ENCODE data around the gene MYL3.

The MYL3 gene

GRCh38 chr3:46907271-46907670 is 44.0 kb upstream of the MYL3 start:
- DNase-seq (ENCODE audit: low read depth in 1 of 2, low spot score in 1 of 2): no peak
- TF ChIP-seq REST (IDR thresholded peaks at IDR 0.05; ENCODE audit: insufficient replicate concordance, low read depth): no peak
- H3K27ac ChIP-seq (replicated peaks): no peak overlapping the region
- no peak overlapping the region for H3K4me3 ChIP-seq (replicated peaks; ENCODE audit: insufficient read depth, low read length)
- H3K27me3 ChIP-seq (ENCODE audit: insufficient read depth, poor library complexity, severe bottlenecking): no peaks in the 10 kb centered on the region

GRCh38 chr3:46906471-46907058 is 43.3 kb upstream of the MYL3 start:
- no peak for DNase-seq (ENCODE audit: low read depth in 1 of 2, low spot score in 1 of 2)
- H3K4me3 ChIP-seq (replicated peaks; ENCODE audit: insufficient read depth, low read length): no peak overlapping the region
- no peaks in the 10 kb centered on the region for H3K27me3 ChIP-seq (ENCODE audit: insufficient read depth, poor library complexity, severe bottlenecking)
- TF ChIP-seq CTCF (IDR thresholded peaks at IDR 0.05; ENCODE audit: insufficient read depth, low read length) (no peak), POLR2AphosphoS5 (IDR thresholded peaks at IDR 0.05; ENCODE audit: low read depth) (no peak), SPI1 (IDR thresholded peaks at IDR 0.05; ENCODE audit: borderline replicate concordance, low read depth) (no peak), GABPA (IDR thresholded peaks at IDR 0.05; ENCODE audit: low read depth) (no peak), REST (IDR thresholded peaks at IDR 0.05; ENCODE audit: insufficient replicate concordance, low read depth) (no peak)
- H3K27ac ChIP-seq (replicated peaks): no peak overlapping the region

GRCh38 chr3:46905661-46906451 is 42.6 kb upstream of the MYL3 start:
- H3K4me3 ChIP-seq (replicated peaks; ENCODE audit: insufficient read depth, low read length): no peak overlapping the region
- DNase-seq (ENCODE audit: low read depth in 1 of 2, low spot score in 1 of 2): no peak

More at GRCh38 chr3:46905661-46906451, 42.6 kb upstream of the MYL3 start:
- no peaks in the 10 kb centered on the region for H3K27me3 ChIP-seq (ENCODE audit: insufficient read depth, poor library complexity, severe bottlenecking)
- TF ChIP-seq REST (IDR thresholded peaks at IDR 0.05; ENCODE audit: insufficient replicate concordance, low read depth) (no peak), GABPA (IDR thresholded peaks at IDR 0.05; ENCODE audit: low read depth) (no peak), POLR2AphosphoS5 (IDR thresholded peaks at IDR 0.05; ENCODE audit: low read depth) (no peak), SPI1 (IDR thresholded peaks at IDR 0.05; ENCODE audit: borderline replicate concordance, low read depth) (no peak), CTCF (IDR thresholded peaks at IDR 0.05; ENCODE audit: insufficient read depth, low read length) (no peak)
- H3K27ac ChIP-seq (replicated peaks): no peak overlapping the region
